Umbilical cord (tissue), 2 donors: ENCODE data around the gene NUP133. TPM values are rescaled to one million over a fixed set of nuclear protein-coding genes. Genes with fewer than 3 reads are reported as not detected.
"Not testable (repeated sequence)": the region's sequence is repeated elsewhere in the genome, so short reads cannot be mapped to it uniquely, and the experiment has no call there.

Experiments used
- DNase-seq: peaks from one replicate; pipeline ENCODE4 v3.0.0-alpha.2; 2015; ENCODE audit warnings: low spot score
- total RNA-seq: library from RNA; depleted of rRNA; stranded (reverse); fragments of >200 nt; gene quantifications from one replicate; pipeline ENCODE4 v1.2.3, GENCODE V29; 2014; ENCODE audit warnings: low replicate concordance; ENCODE audit not compliant: insufficient read depth

NUP133 gene
- 31.3 TPM for total RNA-seq

DNA sequence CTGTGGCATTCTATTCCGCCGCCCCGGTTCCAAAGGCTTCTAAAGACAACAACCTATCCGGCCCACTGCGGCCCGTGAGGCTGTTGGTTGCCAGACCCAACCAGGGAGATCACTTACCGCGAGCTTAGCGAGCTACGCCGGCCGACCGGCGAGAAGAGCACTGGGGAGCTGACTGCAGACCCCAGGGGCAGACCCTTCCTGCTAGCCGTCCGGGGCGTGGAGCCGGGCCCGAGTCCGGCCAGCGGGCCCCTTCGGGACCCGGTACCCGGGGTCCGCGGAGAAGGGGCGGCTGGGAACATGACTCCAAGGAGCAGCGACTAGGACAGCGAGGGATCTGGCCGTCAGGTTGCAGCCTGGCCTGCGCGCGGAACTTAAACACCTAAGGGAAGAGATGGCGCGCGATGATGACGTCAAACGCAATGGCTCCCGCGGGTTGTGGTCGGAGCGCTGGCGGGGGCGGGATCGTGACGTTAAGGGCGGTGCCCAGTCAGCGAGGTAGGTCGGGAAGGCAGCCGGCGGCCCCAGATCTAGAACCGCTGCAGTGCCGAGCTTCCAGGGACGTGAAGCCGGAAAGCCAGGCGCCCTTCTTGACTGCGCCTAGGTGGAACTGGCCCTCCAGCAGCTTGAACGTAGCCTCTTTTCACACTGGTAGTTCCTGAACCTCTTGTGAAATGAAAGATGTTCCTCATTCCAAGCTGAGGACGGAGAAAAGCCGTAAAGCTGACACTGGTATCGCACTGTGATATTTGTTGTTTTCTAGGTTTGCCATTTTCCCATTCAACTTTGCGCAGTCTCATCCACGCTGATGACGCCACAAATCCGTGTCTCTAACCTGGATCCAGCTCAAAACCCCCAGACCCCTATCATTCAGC lies at the start of gene NUP133:
Gene NUP133, minus strand, starts transcription at position 391 of the 872 bp plus-strand sequence. Its CDS starts 92 bp downstream, at position 299.
- DNase-seq, result peak; percentile 99

DNA sequence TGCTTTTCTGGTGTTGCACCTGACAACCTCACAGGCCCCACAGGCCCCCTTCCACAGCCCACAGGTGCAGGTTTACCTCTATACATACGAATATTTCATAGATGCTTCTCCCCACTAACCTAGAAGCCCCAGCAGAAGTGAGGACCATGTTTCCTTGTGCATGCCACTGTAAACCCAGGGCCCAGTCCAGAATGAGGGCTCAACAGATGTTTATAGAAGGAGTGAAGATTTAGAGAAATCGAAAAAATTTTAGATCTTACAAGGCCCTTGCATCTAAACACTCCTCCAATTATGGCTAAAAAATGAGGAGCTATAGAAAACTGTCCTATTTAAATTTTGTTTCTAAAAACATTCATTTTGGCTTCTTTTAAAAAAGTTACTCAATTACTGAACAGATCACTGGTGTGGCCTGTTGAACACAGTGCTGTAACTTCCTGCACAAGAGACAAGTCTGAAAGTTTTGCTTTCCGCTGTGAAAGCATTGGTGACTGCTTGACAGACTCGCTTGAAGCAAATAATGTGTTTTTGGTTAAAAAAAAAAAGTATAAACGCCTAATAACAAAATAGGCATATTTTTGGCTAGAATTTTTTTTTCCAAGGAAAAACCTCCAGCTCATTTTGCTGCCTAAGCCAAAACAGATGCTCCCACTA lies 49.2 kb upstream of the NUP133 start:
- DNase-seq, result no peak

DNA sequence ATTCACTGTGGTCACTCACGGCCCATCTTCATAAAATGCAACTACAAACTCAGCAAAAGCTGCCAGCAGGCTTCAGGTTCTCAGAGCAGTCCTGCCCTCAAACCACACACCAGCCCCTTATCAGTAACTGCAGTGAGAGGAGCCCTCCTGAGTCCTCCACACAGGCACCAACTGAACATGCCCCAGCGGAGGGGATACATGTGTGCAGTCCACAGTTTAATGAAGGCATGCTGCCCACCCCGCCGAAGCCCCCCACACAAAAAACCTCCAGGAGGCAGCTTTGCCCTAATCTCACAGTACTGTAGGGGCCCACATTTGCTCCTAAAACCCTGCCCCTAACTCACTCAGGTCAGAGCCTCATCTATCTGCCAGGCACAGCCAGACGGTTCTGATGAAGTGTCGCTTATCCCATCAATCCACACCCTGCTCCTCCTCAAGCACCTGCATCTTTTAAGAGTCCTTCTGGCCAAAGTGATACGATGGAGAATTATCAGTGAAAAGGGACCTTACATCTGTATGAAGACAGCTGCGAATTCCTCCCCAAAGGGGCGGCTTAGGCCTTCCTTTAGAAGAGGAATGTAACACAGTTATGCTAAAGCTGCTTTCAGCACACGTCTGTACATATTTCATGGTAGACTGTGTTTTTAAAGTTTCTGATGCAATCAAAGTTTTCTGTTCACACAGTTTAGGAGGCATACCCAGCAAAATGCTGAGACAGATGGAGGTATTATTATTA lies 46.9 kb upstream of the NUP133 start:
- peak; percentile 43 for DNase-seq

DNA sequence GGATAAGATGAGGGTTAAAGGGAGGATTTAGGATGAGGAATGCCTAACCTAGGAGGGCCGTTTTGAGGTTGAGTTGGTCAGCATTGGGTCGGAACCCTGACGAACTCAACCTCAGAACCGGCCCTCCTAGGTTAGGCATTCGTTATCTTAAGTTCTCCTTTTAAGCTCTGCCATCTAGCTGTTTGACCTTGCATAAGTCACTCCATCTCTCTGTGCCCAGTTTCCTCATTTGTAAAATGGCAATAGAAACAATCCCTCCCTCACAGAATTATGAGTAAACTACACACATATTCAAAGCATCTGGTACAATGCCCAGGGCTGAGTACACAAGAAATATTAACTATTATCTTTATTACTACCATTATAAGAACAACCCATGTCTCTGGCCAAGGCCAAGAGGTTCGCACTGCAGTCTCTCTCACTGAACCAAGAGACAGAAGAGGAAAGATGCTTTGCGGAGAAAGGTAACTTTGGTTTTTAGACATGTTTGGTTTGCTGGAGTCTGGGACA lies 45.5 kb upstream of the NUP133 start:
- DNase-seq, result no peak

DNA sequence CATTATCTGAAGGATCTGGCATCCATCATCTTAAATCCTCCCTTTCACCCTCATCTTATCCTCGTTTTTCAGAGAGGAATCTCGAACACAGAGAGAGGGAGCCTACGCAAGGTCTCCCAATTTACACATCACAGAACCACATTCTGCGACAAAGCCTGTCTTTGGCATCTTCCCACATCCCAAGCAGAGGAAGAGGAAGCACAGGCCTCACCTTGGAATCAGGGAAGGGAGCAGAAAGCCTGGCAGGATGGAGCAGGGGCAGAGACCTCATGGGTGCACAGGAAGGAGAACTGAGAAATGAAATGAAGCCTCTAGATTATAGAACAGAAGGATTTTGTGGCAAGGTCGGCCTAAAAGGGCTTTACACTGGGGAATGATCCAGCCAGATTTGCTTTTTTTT lies 44.6 kb upstream of the NUP133 start:
- no peak for DNase-seq

DNA sequence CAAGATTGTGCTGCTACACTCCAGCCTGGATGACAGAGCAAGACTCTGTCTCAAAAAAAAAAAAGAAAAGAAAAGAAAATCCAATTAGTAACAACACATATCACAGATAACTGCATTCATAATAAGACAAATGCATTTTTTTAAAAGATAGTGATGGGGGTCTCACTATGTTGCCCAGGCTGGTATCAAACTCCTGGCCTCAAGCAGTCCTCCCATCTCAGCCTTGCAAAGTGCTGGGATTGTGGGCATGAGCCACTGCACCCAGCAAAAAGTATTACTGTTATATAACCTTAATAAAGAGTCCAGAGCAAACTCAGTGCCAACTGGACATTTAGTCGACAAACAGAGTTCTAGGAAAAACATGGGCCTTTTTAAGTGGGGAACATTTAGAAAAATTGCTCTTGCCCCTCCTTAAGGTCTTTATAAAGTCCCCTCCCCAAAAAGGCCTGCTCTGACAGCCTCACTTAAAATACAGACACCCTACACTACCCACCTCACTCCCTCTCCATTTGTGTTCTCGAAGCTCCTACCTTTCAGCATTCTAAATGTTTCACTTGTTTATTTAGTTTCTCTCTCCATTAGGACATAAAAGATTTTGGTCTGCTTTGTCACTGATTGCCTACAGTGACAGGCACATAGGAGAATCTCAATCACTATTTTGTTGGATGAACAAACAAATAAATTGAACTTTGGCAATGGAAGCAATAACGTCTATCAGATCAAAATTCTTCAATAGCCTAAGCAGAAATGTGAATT lies 42.8 kb upstream of the NUP133 start:
- no peak for DNase-seq

DNA sequence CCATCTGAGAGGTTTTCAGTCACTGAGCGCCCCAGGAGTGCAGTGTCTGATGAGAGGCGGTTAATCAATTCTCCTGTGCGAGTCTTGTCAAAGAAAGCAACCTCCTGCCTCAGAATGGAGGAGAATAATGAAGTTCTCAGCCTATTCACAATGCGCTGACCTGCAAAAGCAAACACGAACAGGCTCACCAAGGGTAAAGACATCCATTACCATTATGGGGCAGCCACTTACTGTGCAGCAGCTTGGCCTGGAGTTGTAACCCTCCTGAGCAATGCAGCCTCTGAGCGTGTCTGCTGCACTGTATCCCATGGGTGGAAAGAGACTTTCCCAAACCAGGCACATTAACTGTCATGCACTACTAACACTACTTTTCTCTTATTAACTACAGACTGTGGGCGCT lies 39.4 kb upstream of the NUP133 start:
- DNase-seq, result no peak

DNA sequence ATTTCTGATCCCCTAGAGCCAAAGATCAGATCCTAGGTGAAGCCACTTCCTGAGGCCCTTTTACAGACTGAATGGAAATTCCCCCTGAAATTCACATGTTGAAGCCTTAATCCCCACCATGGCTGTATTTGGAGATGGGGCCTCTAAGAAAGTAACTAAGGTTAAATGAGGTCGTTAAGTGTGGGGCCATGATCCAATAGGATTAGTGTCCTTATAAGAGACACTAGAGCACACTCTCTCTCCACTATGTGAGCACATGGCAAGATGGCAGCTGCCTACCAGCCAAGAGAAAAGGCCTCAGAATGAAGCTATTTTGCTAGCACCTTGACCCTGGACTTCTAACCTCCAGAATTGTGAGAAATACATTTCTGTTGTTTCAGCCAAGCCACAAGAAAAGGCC lies 36.4 kb upstream of the NUP133 start:
- DNase-seq, result no peak

DNA sequence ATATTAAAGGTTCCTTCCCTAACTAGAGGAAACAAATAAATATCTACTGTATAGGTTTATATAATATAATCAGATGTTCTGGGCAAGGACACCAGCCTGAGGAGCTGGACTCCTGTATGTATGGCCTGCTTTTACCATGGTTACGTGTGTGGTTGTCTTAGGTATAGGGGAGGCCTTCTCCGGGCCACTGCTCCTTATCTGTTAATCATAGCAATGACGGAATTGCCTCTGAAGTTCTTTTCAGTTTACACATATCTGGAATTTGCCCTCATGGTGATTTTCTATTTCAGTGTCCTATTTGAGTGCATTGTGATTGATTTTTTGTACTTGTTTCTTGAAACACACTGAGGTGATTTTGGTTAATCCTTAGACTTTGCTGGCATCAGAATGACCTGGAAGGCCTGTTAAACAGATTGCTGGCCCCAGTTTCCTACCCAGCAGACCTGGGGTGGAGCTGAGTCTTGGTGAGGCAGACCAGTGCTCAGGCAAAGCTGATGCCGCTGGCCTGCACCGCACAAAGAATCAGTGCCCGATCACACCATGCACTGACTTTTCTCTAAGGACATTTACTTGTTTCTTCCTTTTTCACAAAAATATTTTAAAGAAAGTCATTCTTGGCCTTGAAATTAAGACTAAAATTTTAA lies 31.8 kb upstream of the NUP133 start:
- DNase-seq, result no peak

DNA sequence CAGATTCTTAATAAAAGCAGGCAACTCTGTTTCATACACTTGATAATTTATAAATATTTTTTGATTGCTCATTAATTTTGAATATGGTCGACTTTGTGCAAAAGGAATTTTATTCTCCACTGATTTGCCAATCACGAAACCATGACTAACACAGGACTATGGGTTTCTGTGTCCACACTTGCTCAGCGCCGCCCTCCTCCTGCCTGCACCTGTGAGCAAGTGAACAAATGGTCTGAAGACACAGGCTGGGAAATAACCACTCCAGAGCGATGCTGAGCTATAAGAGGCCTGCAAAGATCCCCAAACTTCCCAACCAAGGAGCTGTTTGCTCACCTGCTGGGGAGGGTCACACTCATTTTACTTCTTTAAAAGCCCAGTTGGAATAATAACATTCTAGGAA lies 30.8 kb upstream of the NUP133 start:
- DNase-seq, result no peak

DNA sequence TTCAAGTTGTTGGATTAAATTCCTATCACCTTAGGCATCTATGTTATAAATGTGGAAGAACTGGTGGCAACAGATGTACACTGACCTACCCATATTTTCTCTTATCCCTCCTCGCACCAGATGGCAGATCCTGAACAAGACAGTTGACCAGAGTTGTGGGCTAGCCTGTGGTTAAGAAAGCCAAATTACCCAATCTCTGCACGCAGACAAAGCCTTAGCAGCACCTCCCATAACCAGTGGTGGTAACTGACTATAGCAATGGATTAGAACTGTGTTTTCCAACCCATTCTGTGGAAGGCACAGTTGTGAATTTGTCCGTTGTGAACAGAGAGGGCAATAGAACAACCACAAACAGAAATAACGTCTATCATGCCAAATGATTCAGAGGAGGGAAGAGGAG lies 29.8 kb upstream of the NUP133 start:
- no peak for DNase-seq

DNA sequence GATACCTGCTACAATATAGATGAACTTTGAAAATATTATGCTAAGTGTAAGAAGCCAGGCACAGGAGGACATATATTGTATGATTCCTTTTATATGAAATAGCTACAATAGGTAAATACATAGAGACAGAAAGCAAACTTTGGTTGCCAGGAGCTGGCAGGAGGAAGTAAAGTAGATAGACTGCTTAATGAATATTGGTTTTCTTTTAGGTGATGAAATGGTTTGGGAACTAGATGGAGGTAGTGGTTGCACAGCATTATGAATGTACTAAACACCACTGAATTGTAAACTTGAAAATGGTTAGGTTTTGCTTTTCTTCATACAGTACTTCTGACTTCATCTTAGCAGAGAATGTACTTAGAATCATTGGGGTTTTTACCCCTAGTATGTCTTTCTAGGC lies 28.8 kb upstream of the NUP133 start:
- no peak for DNase-seq

DNA sequence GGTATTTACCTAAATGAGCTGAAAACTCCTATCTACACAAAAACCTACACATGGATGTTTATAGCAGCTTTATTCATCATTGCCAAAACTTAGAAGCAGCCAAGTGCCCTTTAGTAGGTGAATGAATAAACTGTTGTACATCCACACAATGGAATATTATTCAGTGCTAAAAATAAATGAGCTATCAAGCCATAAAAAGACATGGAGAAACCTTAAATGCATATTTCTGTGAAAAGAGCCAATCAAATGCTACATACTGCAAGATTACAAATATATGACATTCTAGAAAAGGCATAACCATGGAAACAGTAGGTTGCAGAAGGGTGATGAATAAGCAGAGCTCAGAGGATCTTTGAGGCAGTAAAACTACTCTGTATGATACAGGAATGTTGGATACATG lies 27.1 kb upstream of the NUP133 start:
- no peak for DNase-seq

DNA sequence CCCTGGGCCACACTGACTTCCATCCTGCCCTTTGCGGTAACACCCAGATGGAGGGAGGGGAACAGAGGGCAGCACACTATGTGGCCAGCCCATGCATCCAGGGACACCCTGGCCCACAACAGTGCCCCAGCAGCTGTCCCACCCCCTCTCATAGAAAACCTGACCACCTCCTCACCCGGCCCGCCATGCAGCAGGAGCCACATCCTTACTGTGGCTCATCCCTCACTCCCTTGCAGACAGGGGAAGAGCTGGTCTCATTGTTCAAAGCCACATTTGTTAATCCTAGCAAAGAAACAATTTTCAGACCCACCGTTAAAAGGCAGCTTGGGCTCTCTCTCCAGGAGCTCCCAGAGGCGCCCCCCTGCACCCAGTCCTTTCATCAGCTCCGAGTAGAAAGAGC lies 23.2 kb upstream of the NUP133 start:
- DNase-seq, result no peak

DNA sequence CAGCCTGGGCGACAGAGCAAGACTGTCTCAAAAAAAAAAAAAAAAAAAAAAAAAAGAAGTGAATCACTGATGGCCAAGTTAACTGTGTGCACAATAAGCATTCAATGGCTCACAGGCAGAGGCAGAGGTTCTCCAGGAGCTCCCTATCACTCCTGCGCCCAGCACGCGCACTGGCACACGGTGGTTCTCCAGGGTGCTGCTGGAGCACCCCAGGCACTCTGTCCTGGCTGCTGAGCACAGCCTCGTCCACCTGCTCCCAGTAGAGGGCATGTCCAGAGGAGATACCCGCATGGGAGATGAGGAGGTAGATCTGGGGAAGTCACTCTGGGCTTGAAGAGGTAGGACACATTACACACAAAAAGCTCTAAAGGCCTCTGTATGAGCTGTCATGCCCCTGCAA lies 21.5 kb upstream of the NUP133 start:
- DNase-seq, result no peak

DNA sequence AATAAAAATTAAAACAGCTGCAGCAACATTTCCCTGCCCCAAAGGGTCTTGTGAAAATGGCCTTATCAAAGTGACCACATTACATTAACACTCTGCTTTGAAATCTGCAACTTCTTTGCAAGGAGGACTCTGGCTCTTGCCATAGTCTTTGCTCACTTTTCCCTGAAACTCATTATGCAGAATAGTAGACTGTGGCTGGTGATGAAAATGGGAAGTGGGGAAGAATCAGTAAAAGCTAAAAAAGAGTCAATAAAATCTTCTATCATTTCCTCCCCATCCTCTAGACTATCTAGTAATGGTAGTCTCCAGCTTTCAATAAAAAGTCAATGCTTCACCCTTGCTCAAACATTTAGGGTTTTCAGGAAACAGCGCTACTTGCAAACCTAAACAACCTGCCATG lies 18.6 kb upstream of the NUP133 start:
- no peak for DNase-seq

DNA sequence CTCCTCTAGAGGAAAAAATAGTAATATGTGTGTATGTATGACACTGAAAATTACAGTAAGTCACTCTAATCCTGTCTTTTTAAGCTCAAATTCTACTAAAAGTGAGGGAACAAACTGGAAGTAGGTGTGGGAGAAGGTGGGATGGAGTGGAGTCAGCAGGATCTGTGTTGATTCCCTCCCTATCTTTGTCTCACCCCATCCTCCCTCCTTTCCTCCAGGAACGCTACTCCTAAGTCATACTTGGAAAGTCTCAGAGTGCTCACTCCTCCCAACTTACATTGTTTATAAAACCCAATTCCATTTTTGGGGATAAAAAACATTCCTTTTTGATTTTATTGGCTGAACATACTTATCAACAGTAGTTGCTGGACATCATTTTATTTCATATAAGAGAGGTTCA lies 14.9 kb upstream of the NUP133 start:
- DNase-seq, result no peak

DNA sequence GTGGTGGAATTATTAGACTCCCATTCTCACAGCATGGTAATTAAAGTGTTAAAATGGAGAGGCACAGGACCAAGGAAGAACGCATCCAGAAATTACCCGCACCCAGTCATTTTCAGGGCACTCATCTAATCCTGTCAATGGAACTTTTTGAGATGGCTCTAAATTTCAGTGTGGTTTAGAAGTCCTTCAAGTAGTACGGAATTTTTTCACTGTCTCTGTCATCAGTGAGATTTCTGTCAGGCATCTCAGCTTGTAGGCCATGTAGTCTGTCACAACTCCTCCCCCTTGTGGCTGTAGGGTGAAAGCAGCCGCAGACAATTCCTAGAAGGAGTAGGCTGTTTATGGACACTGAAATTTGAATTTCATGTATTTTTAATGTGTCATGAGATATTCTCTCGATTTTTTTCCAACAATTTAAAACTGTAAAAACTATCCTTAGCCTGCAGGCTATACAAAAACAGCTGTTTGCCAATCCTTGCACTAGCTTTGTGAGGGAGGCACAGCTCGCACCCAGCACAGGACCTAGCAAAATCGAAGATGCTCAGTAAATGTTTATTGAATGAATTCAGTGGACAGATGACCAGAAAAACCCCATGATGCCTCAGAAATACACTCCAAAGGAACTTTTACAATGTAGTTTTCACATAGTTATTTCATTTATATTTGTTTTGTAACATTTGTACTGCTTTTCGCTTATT lies 6.6 kb upstream of the NUP133 start:
- peak; percentile 83 for DNase-seq

DNA sequence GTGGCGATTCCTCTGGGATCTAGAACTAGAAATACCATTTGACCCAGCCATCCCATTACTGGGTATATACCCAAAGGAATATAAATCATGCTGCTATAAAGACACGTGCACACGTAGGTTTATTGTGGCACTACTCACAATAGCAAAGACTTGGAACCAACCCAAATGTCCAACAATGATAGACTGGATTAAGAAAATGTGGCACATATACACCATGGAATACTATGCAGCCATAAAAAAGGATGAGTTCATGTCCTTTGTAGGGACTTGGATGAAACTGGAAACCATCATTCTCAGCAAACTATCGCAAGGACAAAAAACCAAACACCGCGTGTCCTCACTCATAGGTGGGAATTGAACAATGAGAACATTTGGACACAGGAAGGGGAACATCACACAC lies 3.5 kb upstream of the NUP133 start:
- not testable (repeated sequence) for DNase-seq

DNA sequence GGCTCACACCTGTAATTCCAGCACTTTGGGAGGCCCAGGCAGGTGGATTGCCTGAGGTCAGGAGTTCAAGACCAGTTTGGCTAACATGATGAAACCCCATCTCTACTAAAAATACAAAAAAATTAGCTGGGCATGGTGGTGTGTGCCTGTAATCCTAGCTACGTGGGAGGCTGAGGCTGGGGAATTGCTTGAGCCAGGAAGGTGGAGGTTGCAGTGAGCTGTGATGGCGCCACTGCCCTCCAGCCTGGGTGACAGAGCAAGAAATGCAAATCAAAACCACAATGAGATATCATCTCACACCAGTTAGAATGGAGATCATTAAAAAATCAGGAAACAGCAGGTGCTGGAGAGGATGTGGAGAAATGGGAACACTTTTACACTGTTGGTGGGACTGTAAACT lies 3.1 kb upstream of the NUP133 start:
- DNase-seq, result not testable (repeated sequence)
